Measurements from ENCODE around the gene GAL3ST2.

DNA sequence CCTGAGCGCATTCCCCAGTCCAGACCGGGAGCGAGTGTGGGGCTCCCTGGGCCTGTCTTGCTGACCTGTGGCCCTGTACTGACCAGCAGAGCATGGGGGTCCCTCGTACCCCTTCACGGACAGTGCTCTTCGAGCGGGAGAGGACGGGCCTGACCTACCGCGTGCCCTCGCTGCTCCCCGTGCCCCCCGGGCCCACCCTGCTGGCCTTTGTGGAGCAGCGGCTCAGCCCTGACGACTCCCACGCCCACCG, 37.7 kb downstream of the GAL3ST2 start:
- TF ChIP-seq, protein P1, sequence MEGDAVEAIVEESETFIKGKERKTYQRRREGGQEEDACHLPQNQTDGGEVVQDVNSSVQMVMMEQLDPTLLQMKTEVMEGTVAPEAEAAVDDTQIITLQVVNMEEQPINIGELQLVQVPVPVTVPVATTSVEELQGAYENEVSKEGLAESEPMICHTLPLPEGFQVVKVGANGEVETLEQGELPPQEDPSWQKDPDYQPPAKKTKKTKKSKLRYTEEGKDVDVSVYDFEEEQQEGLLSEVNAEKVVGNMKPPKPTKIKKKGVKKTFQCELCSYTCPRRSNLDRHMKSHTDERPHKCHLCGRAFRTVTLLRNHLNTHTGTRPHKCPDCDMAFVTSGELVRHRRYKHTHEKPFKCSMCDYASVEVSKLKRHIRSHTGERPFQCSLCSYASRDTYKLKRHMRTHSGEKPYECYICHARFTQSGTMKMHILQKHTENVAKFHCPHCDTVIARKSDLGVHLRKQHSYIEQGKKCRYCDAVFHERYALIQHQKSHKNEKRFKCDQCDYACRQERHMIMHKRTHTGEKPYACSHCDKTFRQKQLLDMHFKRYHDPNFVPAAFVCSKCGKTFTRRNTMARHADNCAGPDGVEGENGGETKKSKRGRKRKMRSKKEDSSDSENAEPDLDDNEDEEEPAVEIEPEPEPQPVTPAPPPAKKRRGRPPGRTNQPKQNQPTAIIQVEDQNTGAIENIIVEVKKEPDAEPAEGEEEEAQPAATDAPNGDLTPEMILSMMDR (IDR thresholded peaks at IDR 0.05), result no peak
- TF ChIP-seq POLR2AphosphoS5 (IDR thresholded peaks at IDR 0.05) (no peak), EP300 (IDR thresholded peaks at IDR 0.05) (no peak)
